ENCODE measurements around the gene TFF3.

The TFF3 gene

GRCh38 chr21:42310411-42311001 is 4.7 kb downstream of the TFF3 start:
- no peak for DNase-seq (ENCODE audit: extremely low read depth, low read depth)
- no peak for TF ChIP-seq CTCF (IDR thresholded peaks at IDR 0.05; ENCODE audit: low read depth, low read length, missing control alignments)
- H3K4me3 ChIP-seq (replicated peaks; ENCODE audit: low read depth, low read length): no peak overlapping the region

GRCh38 chr21:42309753-42310213 is 5.4 kb downstream of the TFF3 start:
- peak; percentile 78 for TF ChIP-seq CTCF (IDR thresholded peaks at IDR 0.05; ENCODE audit: low read depth, low read length, missing control alignments)
- no peak overlapping the region for H3K4me3 ChIP-seq (replicated peaks; ENCODE audit: low read depth, low read length)
- DNase-seq (ENCODE audit: extremely low read depth, low read depth): peak; percentile 2

- DNase-seq (ENCODE audit: extremely low read depth, low read depth): no peak
- H3K4me3 ChIP-seq (replicated peaks; ENCODE audit: low read depth, low read length): no peak overlapping the region
- TF ChIP-seq CTCF (IDR thresholded peaks at IDR 0.05; ENCODE audit: low read depth, low read length, missing control alignments): no peak
These were observed 6.1 kb downstream of the TFF3 start for GRCh38 chr21:42308914-42309752.

GRCh38 chr21:42308161-42308913 is 6.9 kb downstream of the TFF3 start:
- no peak for DNase-seq (ENCODE audit: extremely low read depth, low read depth)
- no peak for TF ChIP-seq CTCF (IDR thresholded peaks at IDR 0.05; ENCODE audit: low read depth, low read length, missing control alignments)
- no peak overlapping the region for H3K4me3 ChIP-seq (replicated peaks; ENCODE audit: low read depth, low read length)

GRCh38 chr21:42307106-42307505 is 8.1 kb downstream of the TFF3 start:
- DNase-seq (ENCODE audit: extremely low read depth, low read depth): no peak
- H3K4me3 ChIP-seq (replicated peaks; ENCODE audit: low read depth, low read length): no peak overlapping the region
- no peak for TF ChIP-seq CTCF (IDR thresholded peaks at IDR 0.05; ENCODE audit: low read depth, low read length, missing control alignments)

- no peak for DNase-seq (ENCODE audit: extremely low read depth, low read depth)
- TF ChIP-seq CTCF (IDR thresholded peaks at IDR 0.05; ENCODE audit: low read depth, low read length, missing control alignments): no peak
- H3K4me3 ChIP-seq (replicated peaks; ENCODE audit: low read depth, low read length): no peak overlapping the region
These were observed 8.7 kb downstream of the TFF3 start for GRCh38 chr21:42306366-42307035.
